NCI-H345 (cell line): ENCODE data around the gene KRTAP4-3.
"Not testable (repeated sequence)": the region's sequence is repeated elsewhere in the genome, so short reads cannot be mapped to it uniquely, and the experiment has no call there.

Experiments
- DNase-seq: peaks from one replicate; lab custom pipeline; 2025; lab: John Stamatoyannopoulos, UW

The KRTAP4-3 gene

GRCh38 chr17:41168121-41168520, at the start of gene KRTAP4-3:
TSS of gene KRTAP4-3 (minus strand) at chr17:41168221. CDS start at chr17:41168172, 49 bp downstream.
- no peak for DNase-seq

- no peak for DNase-seq
Observed at GRCh38 chr17:41215681-41216080, 47.7 kb upstream of the KRTAP4-3 start.

GRCh38 chr17:41212524-41213169, 44.6 kb upstream of the KRTAP4-3 start:
- DNase-seq, result peak; percentile 76

GRCh38 chr17:41211845-41212466, 43.9 kb upstream of the KRTAP4-3 start:
- peak; percentile 71 for DNase-seq

- DNase-seq, result no peak
Observed at GRCh38 chr17:41199421-41200078, 31.5 kb upstream of the KRTAP4-3 start.

GRCh38 chr17:41196068-41196467, 28.0 kb upstream of the KRTAP4-3 start:
- DNase-seq, result no peak

GRCh38 chr17:41190328-41190727, 22.3 kb upstream of the KRTAP4-3 start:
- no peak for DNase-seq

GRCh38 chr17:41189837-41190318, 21.9 kb upstream of the KRTAP4-3 start, which contains the start of gene KRTAP9-1:
TSS of gene KRTAP9-1 (plus strand) at chr17:41189887. CDS start at chr17:41189887, 0 bp downstream.
- DNase-seq, result not testable (repeated sequence)

GRCh38 chr17:41186872-41187271, 18.9 kb upstream of the KRTAP4-3 start:
- no peak for DNase-seq

GRCh38 chr17:41185001-41185400, 17.0 kb upstream of the KRTAP4-3 start:
- no peak for DNase-seq

GRCh38 chr17:41184480-41184961, 16.5 kb upstream of the KRTAP4-3 start, which contains the start of gene KRTAP4-1:
TSS of gene KRTAP4-1 (minus strand) at chr17:41184911. CDS start at chr17:41184854, 57 bp downstream.
- DNase-seq, result no peak

- DNase-seq, result no peak
Observed at GRCh38 chr17:41178843-41179616, 11.0 kb upstream of the KRTAP4-3 start.

- no peak for DNase-seq
Observed at GRCh38 chr17:41178341-41178740, 10.3 kb upstream of the KRTAP4-3 start.

- no peak for DNase-seq
Observed at GRCh38 chr17:41177727-41178271, 9.8 kb upstream of the KRTAP4-3 start, which contains the start of gene KRTAP4-2. TSS of gene KRTAP4-2 (minus strand) at chr17:41178221. CDS start at chr17:41178164, 57 bp downstream.

- no peak for DNase-seq
Observed at GRCh38 chr17:41176744-41177387, 8.8 kb upstream of the KRTAP4-3 start.

- DNase-seq, result no peak
Observed at GRCh38 chr17:41171886-41172285, 3.9 kb upstream of the KRTAP4-3 start.

GRCh38 chr17:41167561-41167960, 460 bp downstream of the KRTAP4-3 start:
- DNase-seq, result no peak

- DNase-seq, result no peak
Observed at GRCh38 chr17:41163828-41164227, 4.2 kb downstream of the KRTAP4-3 start.

GRCh38 chr17:41160648-41161047, 7.4 kb downstream of the KRTAP4-3 start, which contains the start of gene KRTAP4-4:
TSS of gene KRTAP4-4 (minus strand) at chr17:41160748. CDS start at chr17:41160691, 57 bp downstream.
- DNase-seq, result no peak

GRCh38 chr17:41160190-41160589, 7.8 kb downstream of the KRTAP4-3 start:
- not testable (repeated sequence) for DNase-seq

- DNase-seq, result no peak
Observed at GRCh38 chr17:41153856-41154255, 14.2 kb downstream of the KRTAP4-3 start.
